ENCODE measurements around the gene ETFA. TPM values are rescaled to one million over a fixed set of nuclear protein-coding genes. Genes with fewer than 3 reads are reported as not detected.

The ETFA gene
- total and polyA plus RNA-seq, 7 donors, result 58.4 to 476 (median 102) TPM

- no peak for TF ChIP-seq POLR2A (IDR thresholded peaks at IDR 0.05)
- TF ChIP-seq POLR2AphosphoS5 (IDR thresholded peaks at IDR 0.05), result no peak
- TF ChIP-seq EP300 (IDR thresholded peaks at IDR 0.05), result no peak
- no peak for TF ChIP-seq CTCF (IDR thresholded peaks at IDR 0.05)
- intact Hi-C loops (cut with DNase I), result no loop called here
- no peaks in the 10 kb centered on the region for H3K9me3 ChIP-seq
- H3K27ac ChIP-seq, result no peak overlapping the region
- WGBS, 2 donors, result 34 to 70% methylated on average over 10 of the region's 10 CpGs
- H3K36me3 ChIP-seq, result no peaks in the 10 kb centered on the region
- H3K27me3 ChIP-seq, result peaks cover 0 to 40% (median 11%) of the 10 kb centered on the region in 3 donors
- H3K4me1 ChIP-seq, result peaks cover 0 to 5% (median 0%) of the 10 kb centered on the region in 4 donors
- DNase-seq, result no peak
- H3K4me3 ChIP-seq, result no peak overlapping the region
These were observed 127.2 kb downstream of the ETFA start for GRCh38 chr15:76183930-76184649.

GRCh38 chr15:76181705-76182107, 129.6 kb downstream of the ETFA start:
- Histone ChIP-seq H3K36me3 (no peaks in the 10 kb centered on the region), H3K27me3 (peaks cover 4 to 42% (median 14%) of the 10 kb centered on the region in 3 donors), H3K4me3 (no peak overlapping the region), H3K4me1 (peaks cover 0 to 12% (median 10%) of the 10 kb centered on the region in 4 donors), H3K9me3 (no peaks in the 10 kb centered on the region), H3K27ac (no peak overlapping the region)
- intact Hi-C loops (cut with DNase I), result no loop called here
- WGBS, 2 donors, result 75 to 87% methylated on average over 9 of the region's 9 CpGs
- TF ChIP-seq POLR2A (IDR thresholded peaks at IDR 0.05), result no peak
- TF ChIP-seq EP300 (IDR thresholded peaks at IDR 0.05), result no peak
- TF ChIP-seq POLR2AphosphoS5 (IDR thresholded peaks at IDR 0.05), result no peak
- no peak for TF ChIP-seq CTCF (IDR thresholded peaks at IDR 0.05)
- DNase-seq, result no peak

GRCh38 chr15:76180321-76180720, 130.9 kb downstream of the ETFA start:
- Histone ChIP-seq H3K27ac (no peak overlapping the region), H3K4me3 (no peak overlapping the region), H3K27me3 (peaks cover 4 to 43% (median 14%) of the 10 kb centered on the region in 3 donors), H3K36me3 (no peaks in the 10 kb centered on the region), H3K4me1 (peaks cover 0 to 12% (median 8%) of the 10 kb centered on the region in 4 donors), H3K9me3 (no peaks in the 10 kb centered on the region)
- WGBS, 2 donors, result 94 to 96% methylated on average over 7 of the region's 7 CpGs
- intact Hi-C loops (cut with DNase I), result no loop called here
- no peak for TF ChIP-seq EP300 (IDR thresholded peaks at IDR 0.05)
- TF ChIP-seq POLR2A (IDR thresholded peaks at IDR 0.05), result no peak
- no peak for TF ChIP-seq CTCF (IDR thresholded peaks at IDR 0.05)
- no peak for TF ChIP-seq POLR2AphosphoS5 (IDR thresholded peaks at IDR 0.05)
- DNase-seq, result no peak

GRCh38 chr15:76179023-76179422, 132.2 kb downstream of the ETFA start:
- Histone ChIP-seq H3K9me3 (no peaks in the 10 kb centered on the region), H3K27me3 (peaks cover 4 to 43% (median 14%) of the 10 kb centered on the region in 3 donors), H3K36me3 (no peaks in the 10 kb centered on the region), H3K4me1 (peaks cover 0 to 12% (median 8%) of the 10 kb centered on the region in 4 donors), H3K27ac (no peak overlapping the region), H3K4me3 (no peak overlapping the region)
- TF ChIP-seq POLR2AphosphoS5 (IDR thresholded peaks at IDR 0.05) (no peak), POLR2A (IDR thresholded peaks at IDR 0.05) (no peak), EP300 (IDR thresholded peaks at IDR 0.05) (no peak), CTCF (IDR thresholded peaks at IDR 0.05) (no peak)
- WGBS, 2 donors, result 86 to 91% methylated on average over 4 of the region's 4 CpGs
- DNase-seq, result no peak
- intact Hi-C loops (cut with DNase I), result no loop called here

Measured in sigmoid colon (tissue), 7 donors.